NCI-H1436 (cell line): Measurements from ENCODE around the gene EMD.
"Not testable (repeated sequence)": the region's sequence is repeated elsewhere in the genome, so short reads cannot be mapped to it uniquely, and the experiment has no call there.

Source experiments
- DNase-seq: peaks from one replicate; lab custom pipeline; 2025; lab: John Stamatoyannopoulos, UW

EMD gene

GRCh38 chrX:154378799-154379568 is at the start of gene EMD:
Gene EMD, plus strand, starts transcription at chrX:154379295. Its CDS starts 190 bp downstream, at chrX:154379485.
- DNase-seq: peak; percentile 100

GRCh38 chrX:154332561-154332960 is 46.5 kb upstream of the EMD start:
- no peak for DNase-seq

GRCh38 chrX:154333116-154333515 is 46.0 kb upstream of the EMD start:
- no peak for DNase-seq

- no peak for DNase-seq
These were observed 45.2 kb upstream of the EMD start for GRCh38 chrX:154333837-154334271.

- no peak for DNase-seq
These were observed 44.6 kb upstream of the EMD start for GRCh38 chrX:154334496-154334895.

GRCh38 chrX:154341399-154342298 is 37.4 kb upstream of the EMD start:
- DNase-seq: not testable (repeated sequence)

GRCh38 chrX:154343063-154343462 is 36.0 kb upstream of the EMD start:
- not testable (repeated sequence) for DNase-seq

GRCh38 chrX:154343620-154344019 is 35.5 kb upstream of the EMD start:
- not testable (repeated sequence) for DNase-seq

GRCh38 chrX:154348114-154348531 is 31.0 kb upstream of the EMD start:
- no peak for DNase-seq

GRCh38 chrX:154348646-154349358 is 30.3 kb upstream of the EMD start:
- no peak for DNase-seq

- no peak for DNase-seq
These were observed 29.6 kb upstream of the EMD start for GRCh38 chrX:154349359-154349935.

GRCh38 chrX:154349979-154350378 is 29.1 kb upstream of the EMD start:
- DNase-seq: no peak

- no peak for DNase-seq
These were observed 28.5 kb upstream of the EMD start for GRCh38 chrX:154350429-154351182.

- DNase-seq: no peak
These were observed 27.7 kb upstream of the EMD start for GRCh38 chrX:154351183-154352011.

- DNase-seq: no peak
These were observed 27.1 kb upstream of the EMD start for GRCh38 chrX:154352012-154352401.

GRCh38 chrX:154352466-154352865 is 26.6 kb upstream of the EMD start:
- DNase-seq: no peak

GRCh38 chrX:154353172-154353843 is 25.8 kb upstream of the EMD start:
- DNase-seq: no peak

GRCh38 chrX:154354013-154354412 is 25.1 kb upstream of the EMD start:
- DNase-seq: no peak

- DNase-seq: no peak
These were observed 24.6 kb upstream of the EMD start for GRCh38 chrX:154354516-154354915.
